HCT116 (cell line): Measurements from ENCODE around the gene ZC3H7A. TPM values are rescaled to one million over a fixed set of nuclear protein-coding genes. Genes with fewer than 3 reads are reported as not detected.

Source experiments
- ATAC-seq: fragments of 200-7000 bp; cut with Tn5 transposase; 2 replicates; pipeline ENCODE4 v1.9.1; 2020; ENCODE audit warnings: mild to moderate bottlenecking, moderate library complexity
- BruUV-seq: library from RNA; stranded (reverse); fragments of 400-500 nt; replicated peaks from 2 replicates; lab custom pipeline; 2021; lab: Mats Ljungman, UMichigan
- CTCF ChIA-PET: fragments of 300-600 bp; sonication (Branson Sonifier 250); formaldehyde crosslinking; loops from one replicate; lab custom pipeline; 2021; ENCODE audit warnings: antibody characterized with exemption; lab: Charles Lee
- POLR2A ChIA-PET: fragments of 300-600, 350-600 bp; sonication (Branson Sonifier 250); formaldehyde crosslinking; loops from one replicate; lab custom pipeline; 2021; ENCODE audit warnings: antibody characterized with exemption; lab: Charles Lee
- RAD21 ChIA-PET, 2 experiments: fragments of 300-600 bp; sonication (Branson Sonifier 250); formaldehyde crosslinking; loops; one replicate each; lab custom pipeline; 2023; ENCODE audit warnings: low total read pairs in 2 of 2; ENCODE audit not compliant: uncharacterized antibody in 2 of 2, unreplicated experiment in 2 of 2, low non-redundant PET in 1 of 2; lab: Charles Lee
- DNase-seq: peaks from one replicate; pipeline ENCODE4 v3.0.0-alpha.2; 2010; ENCODE audit warnings: low read depth, low spot score
- H2AFZ ChIP-seq: fragments of 200-600 bp; shearing (Covaris generic), sonication (generic); 2 replicates; pipeline ENCODE4 v1.6.1; 2017; ENCODE audit warnings: low read depth, mixed run types, mixed read lengths, antibody characterized with exemption, low read length; ENCODE audit not compliant: poor library complexity, severe bottlenecking
- H3K27ac ChIP-seq: 2 replicates; pipeline ENCODE4 v1.5.1; 2012; ENCODE audit warnings: low read depth, low read length
- H3K27me3 ChIP-seq: fragments of 200-600 bp; sonication (generic); 2 replicates; pipeline ENCODE4 v1.6.1; 2016; ENCODE audit warnings: mixed run types, low read length, mixed read lengths; ENCODE audit not compliant: insufficient read depth
- H3K36me3 ChIP-seq, 2 experiments: fragments of 200-500 bp in 1 of 2; fragments of 200-600 bp in 1 of 2; sonication (Bioruptor generic) in 1 of 2; sonication (generic) in 1 of 2; 2 replicates each; pipeline versions ENCODE4 v1.5.1 to v1.6.1; 2014 to 2016; ENCODE audit warnings: low read length in 2 of 2, inconsistent platforms in 1 of 2, mixed read lengths in 1 of 2, mixed run types in 1 of 2; ENCODE audit not compliant: insufficient read depth in 2 of 2, control insufficient read depth in 1 of 2
- H3K4me1 ChIP-seq, 2 experiments: fragments of 200-600 bp in 1 of 2; sonication (generic) in 1 of 2; 2 replicates each; pipeline versions ENCODE4 v1.5.1 to v1.6.1; 2012 to 2017; ENCODE audit warnings: low read length in 2 of 2, inconsistent platforms in 1 of 2, mild to moderate bottlenecking in 1 of 2, mixed read lengths in 1 of 2, mixed run types in 1 of 2, moderate library complexity in 1 of 2; ENCODE audit not compliant: insufficient read depth in 2 of 2, control insufficient read depth in 1 of 2
- H3K4me2 ChIP-seq: fragments of 200-600 bp; sonication (generic); 2 replicates; pipeline ENCODE4 v1.6.1; 2017; ENCODE audit warnings: mixed run types, low read length, mixed read lengths
- H3K4me3 ChIP-seq, 2 experiments: fragments of 200-600 bp in 1 of 2; sonication (generic) in 1 of 2; replicated peaks in 1 of 2; 2 replicates each; pipeline ENCODE4 v1.5.1; 2011 to 2016; ENCODE audit warnings: low read length in 2 of 2, control low read depth in 1 of 2, low read depth in 1 of 2, mild to moderate bottlenecking in 1 of 2, mixed read lengths in 1 of 2, mixed run types in 1 of 2
- H3K79me2 ChIP-seq: fragments of 200-600 bp; sonication (generic); 2 replicates; pipeline ENCODE4 v1.6.1; 2017; ENCODE audit warnings: mild to moderate bottlenecking, mixed run types, low read length, moderate library complexity, mixed read lengths; ENCODE audit not compliant: insufficient read depth
- H3K9ac ChIP-seq: fragments of 200-600 bp; sonication (generic); 2 replicates; pipeline ENCODE4 v1.6.1; 2016; ENCODE audit warnings: low read length, mixed read lengths
- H3K9me2 ChIP-seq: fragments of 200-600 bp; sonication (generic), shearing (Covaris generic); 2 replicates; pipeline ENCODE4 v1.6.1; 2017; ENCODE audit warnings: mixed run types, mild to moderate bottlenecking, moderate library complexity; ENCODE audit not compliant: insufficient read depth
- H3K9me3 ChIP-seq, 2 experiments: fragments of 200-500 bp in 1 of 2; fragments of 200-600 bp in 1 of 2; sonication (Bioruptor generic) in 1 of 2; sonication (generic) in 1 of 2; 2 replicates each; pipeline ENCODE4 v1.6.1; 2014 to 2017; ENCODE audit warnings: low read length in 2 of 2, mixed read lengths in 2 of 2, inconsistent platforms in 1 of 2, low read depth in 1 of 2, mild to moderate bottlenecking in 1 of 2, mixed run types in 1 of 2, moderate library complexity in 1 of 2; ENCODE audit not compliant: control insufficient read depth in 1 of 2, insufficient read depth in 1 of 2
- H4K20me1 ChIP-seq: fragments of 200-600 bp; sonication (generic), shearing (Covaris generic); 2 replicates; pipeline ENCODE4 v1.6.1; 2017; ENCODE audit warnings: mixed run types, mild to moderate bottlenecking, moderate library complexity; ENCODE audit not compliant: insufficient read depth
- ATF3 ChIP-seq: IDR thresholded peaks from 2 replicates; pipeline ENCODE4 v1.6.1; 2012
- CBX3 ChIP-seq: IDR thresholded peaks from 2 replicates; pipeline ENCODE4 v1.6.1; 2012; ENCODE audit warnings: low read depth
- EGR1 ChIP-seq: IDR thresholded peaks from 2 replicates; pipeline ENCODE4 v1.6.1; 2012; ENCODE audit warnings: low read depth
- ELF1 ChIP-seq: IDR thresholded peaks from 2 replicates; pipeline ENCODE4 v1.6.1; 2012; ENCODE audit warnings: low read depth, borderline replicate concordance
- EZH2phosphoT487 ChIP-seq: fragments of 200-600 bp; IDR thresholded peaks from 2 replicates; pipeline ENCODE4 v1.6.1; 2018; ENCODE audit warnings: antibody characterized with exemption, borderline replicate concordance
- FOSL1 ChIP-seq: IDR thresholded peaks from 2 replicates; pipeline ENCODE4 v1.6.1; 2012; ENCODE audit warnings: low read depth
- JUND ChIP-seq: IDR thresholded peaks from 2 replicates; pipeline ENCODE4 v1.6.1; 2012
- POLR2A ChIP-seq: IDR thresholded peaks from 2 replicates; pipeline ENCODE4 v1.7.0; 2011; ENCODE audit warnings: borderline replicate concordance; ENCODE audit not compliant: insufficient read depth, insufficient read length; ENCODE audit errors: extremely low read depth
- POLR2AphosphoS5 ChIP-seq: IDR thresholded peaks from 2 replicates; pipeline ENCODE4 v1.6.1; 2011; ENCODE audit warnings: mild to moderate bottlenecking, low read depth, low read length, moderate library complexity
- RAD21 ChIP-seq: IDR thresholded peaks from 2 replicates; pipeline ENCODE4 v1.6.1; 2012; ENCODE audit warnings: low read depth, mild to moderate bottlenecking
- SP1 ChIP-seq: IDR thresholded peaks from 2 replicates; pipeline ENCODE4 v1.6.1; 2012; ENCODE audit warnings: low read depth
- TCF7L2 ChIP-seq: IDR thresholded peaks from 2 replicates; pipeline ENCODE4 v1.7.0; 2011; ENCODE audit warnings: borderline replicate concordance, inconsistent platforms; ENCODE audit not compliant: insufficient read depth, insufficient read length; ENCODE audit errors: extremely low read depth
- YY1 ChIP-seq: IDR thresholded peaks from 2 replicates; pipeline ENCODE4 v1.6.1; 2011; ENCODE audit warnings: low read length, low read depth, moderate library complexity, mild to moderate bottlenecking; ENCODE audit not compliant: insufficient replicate concordance; ENCODE audit errors: extremely low read depth
- ZNF274 ChIP-seq: fragments of 200-500 bp; sonication (Bioruptor generic); IDR thresholded peaks from 2 replicates; pipeline ENCODE4 v1.6.1; 2014; ENCODE audit warnings: mild to moderate bottlenecking, low read depth, low read length, inconsistent platforms
- intact Hi-C: fragments of 100-400 bp; cut with micrococcal nuclease; formaldehyde crosslinking; loops from 2 replicates; pipeline ENCODE4 v1.10.0; 2022
- total RNA-seq: library from RNA; stranded (reverse); gene quantifications from one replicate; pipeline ENCODE4 v1.2.1, GENCODE V29; 2021; ENCODE audit not compliant: unreplicated experiment
- TF ChIP-seq, protein P1 (sequence below): IDR thresholded peaks from 2 replicates; pipeline ENCODE4 v1.6.1; 2011; ENCODE audit warnings: mild to moderate bottlenecking, low read length, moderate library complexity; ENCODE audit not compliant: insufficient replicate concordance; ENCODE audit errors: extremely low read depth

The ZC3H7A gene
- total RNA-seq, 1 experiment from 2014 or later: 33.4 TPM

DNA sequence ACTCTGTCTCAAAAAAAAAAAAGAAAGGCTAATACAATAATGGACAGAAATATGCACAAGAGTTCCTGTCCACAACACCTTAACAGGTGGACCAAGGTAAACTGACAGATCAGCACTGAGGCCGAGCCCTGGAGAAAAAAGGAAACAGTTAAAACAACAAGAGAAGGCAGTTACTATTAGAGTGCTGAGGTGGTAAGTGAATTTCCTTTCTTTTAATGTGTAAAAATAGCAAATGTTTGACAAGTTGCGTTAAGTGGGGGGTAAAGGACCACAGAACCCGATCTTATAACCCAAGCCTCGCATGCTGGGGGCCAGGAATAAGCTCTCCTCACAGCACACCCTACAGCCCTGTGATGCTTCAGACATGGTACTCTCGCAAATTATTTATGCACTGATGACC is 79.2 kb downstream of the ZC3H7A start:
- H3K4me1 ChIP-seq: no peaks in the 10 kb centered on the region
- peaks cover 14% of the 10 kb centered on the region for H3K79me2 ChIP-seq
- ChIA-PET RAD21 (no interaction called here), POLR2A (interaction anchor here (1.0 kb wide), 1 partner anchor 25 kb away, joined by 3 read pairs; the partner anchor contains the start of gene TXNDC11), CTCF (interaction anchor here (0.7 kb wide), 1 partner anchor 186 kb away, joined by 5 read pairs; no protein-coding TSS in a partner anchor)
- TF ChIP-seq CBX3 (no peak), TCF7L2 (no peak), EGR1 (no peak), JUND (no peak), POLR2AphosphoS5 (no peak), RAD21 (no peak), SP1 (no peak), EZH2phosphoT487 (no peak), ZNF274 (no peak), POLR2A (no peak), ATF3 (no peak), ELF1 (no peak), FOSL1 (no peak), YY1 (no peak)
- TF ChIP-seq, protein P1, sequence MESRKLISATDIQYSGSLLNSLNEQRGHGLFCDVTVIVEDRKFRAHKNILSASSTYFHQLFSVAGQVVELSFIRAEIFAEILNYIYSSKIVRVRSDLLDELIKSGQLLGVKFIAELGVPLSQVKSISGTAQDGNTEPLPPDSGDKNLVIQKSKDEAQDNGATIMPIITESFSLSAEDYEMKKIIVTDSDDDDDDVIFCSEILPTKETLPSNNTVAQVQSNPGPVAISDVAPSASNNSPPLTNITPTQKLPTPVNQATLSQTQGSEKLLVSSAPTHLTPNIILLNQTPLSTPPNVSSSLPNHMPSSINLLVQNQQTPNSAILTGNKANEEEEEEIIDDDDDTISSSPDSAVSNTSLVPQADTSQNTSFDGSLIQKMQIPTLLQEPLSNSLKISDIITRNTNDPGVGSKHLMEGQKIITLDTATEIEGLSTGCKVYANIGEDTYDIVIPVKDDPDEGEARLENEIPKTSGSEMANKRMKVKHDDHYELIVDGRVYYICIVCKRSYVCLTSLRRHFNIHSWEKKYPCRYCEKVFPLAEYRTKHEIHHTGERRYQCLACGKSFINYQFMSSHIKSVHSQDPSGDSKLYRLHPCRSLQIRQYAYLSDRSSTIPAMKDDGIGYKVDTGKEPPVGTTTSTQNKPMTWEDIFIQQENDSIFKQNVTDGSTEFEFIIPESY: no peak
- H4K20me1 ChIP-seq: no peaks in the 10 kb centered on the region
- intact Hi-C loops: loop anchor here (10.0 kb wide), 1 partner anchor 753 kb away; no protein-coding TSS in a partner anchor
- no peak overlapping the region for H3K9ac ChIP-seq
- H3K4me3 ChIP-seq: no peak overlapping the region
- H3K9me2 ChIP-seq: no peaks in the 10 kb centered on the region
- ATAC-seq (no peak), DNase-seq (no peak)
- H2AFZ ChIP-seq: no peak overlapping the region
- H3K4me2 ChIP-seq: no peak overlapping the region
- no TSS peak for BruUV-seq
- no peak overlapping the region for H3K27ac ChIP-seq
- H3K36me3 ChIP-seq: peaks cover 11 to 20% of the 10 kb centered on the region in 2 experiments; a peak in 3 of 4 replicates
- no peaks in the 10 kb centered on the region for H3K9me3 ChIP-seq
- H3K27me3 ChIP-seq: no peaks in the 10 kb centered on the region
